ENCODE data around the gene NRG2.

Gene NRG2

DNA sequence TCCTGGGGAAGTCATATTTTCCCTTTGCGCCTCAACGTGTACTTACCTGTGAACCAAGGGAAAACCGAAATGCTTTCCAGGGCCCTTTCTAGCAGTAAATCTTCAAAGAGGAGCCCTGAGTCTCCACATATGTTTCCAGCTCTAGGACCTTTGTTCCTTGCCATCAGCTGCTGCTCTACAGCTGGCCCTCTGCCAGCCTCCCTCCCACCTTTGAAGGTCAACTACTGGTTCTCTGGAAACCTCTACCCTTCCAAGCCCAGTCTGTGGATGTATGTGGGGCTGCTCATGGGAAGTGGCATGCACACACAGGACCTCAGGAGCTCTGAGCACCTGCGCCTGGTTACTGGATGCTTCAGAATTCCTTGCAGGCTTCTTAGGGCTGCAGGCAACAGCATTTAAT lies 130.3 kb downstream of the NRG2 start:
- no peak for DNase-seq
- TF ChIP-seq, protein P1, sequence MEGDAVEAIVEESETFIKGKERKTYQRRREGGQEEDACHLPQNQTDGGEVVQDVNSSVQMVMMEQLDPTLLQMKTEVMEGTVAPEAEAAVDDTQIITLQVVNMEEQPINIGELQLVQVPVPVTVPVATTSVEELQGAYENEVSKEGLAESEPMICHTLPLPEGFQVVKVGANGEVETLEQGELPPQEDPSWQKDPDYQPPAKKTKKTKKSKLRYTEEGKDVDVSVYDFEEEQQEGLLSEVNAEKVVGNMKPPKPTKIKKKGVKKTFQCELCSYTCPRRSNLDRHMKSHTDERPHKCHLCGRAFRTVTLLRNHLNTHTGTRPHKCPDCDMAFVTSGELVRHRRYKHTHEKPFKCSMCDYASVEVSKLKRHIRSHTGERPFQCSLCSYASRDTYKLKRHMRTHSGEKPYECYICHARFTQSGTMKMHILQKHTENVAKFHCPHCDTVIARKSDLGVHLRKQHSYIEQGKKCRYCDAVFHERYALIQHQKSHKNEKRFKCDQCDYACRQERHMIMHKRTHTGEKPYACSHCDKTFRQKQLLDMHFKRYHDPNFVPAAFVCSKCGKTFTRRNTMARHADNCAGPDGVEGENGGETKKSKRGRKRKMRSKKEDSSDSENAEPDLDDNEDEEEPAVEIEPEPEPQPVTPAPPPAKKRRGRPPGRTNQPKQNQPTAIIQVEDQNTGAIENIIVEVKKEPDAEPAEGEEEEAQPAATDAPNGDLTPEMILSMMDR (IDR thresholded peaks at IDR 0.05; ENCODE audit: low read depth, low read length) = no peak
- Histone ChIP-seq H3K9me3 (ENCODE audit: severe bottlenecking) (no peaks in the 10 kb centered on the region), H3K27me3 (ENCODE audit: insufficient read depth, low read depth, severe bottlenecking) (no peaks in the 10 kb centered on the region), H3K36me3 (no peaks in the 10 kb centered on the region), H3K27ac (no peak overlapping the region), H3K4me3 (ENCODE audit: low read depth, low read length) (no peak overlapping the region)

DNA sequence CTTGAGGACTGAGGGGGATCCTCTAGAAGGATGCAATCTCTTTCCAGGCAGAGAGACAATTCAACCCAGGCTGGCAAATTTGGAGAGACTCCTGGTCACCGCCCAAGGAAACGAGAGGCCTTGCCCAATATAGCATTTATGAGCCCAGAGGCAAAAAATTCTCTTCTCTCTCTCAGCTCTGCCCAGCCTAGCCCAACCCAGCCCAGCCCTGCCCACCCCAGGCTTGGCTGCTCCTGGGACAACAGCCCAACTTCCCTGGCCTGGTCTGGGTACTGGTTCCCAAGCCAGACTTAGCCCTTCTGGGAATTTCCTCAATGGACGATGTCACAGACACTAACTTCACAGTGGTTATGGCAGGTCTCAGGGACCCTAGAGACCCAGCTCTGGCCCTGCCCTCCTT lies 130.9 kb downstream of the NRG2 start:
- Histone ChIP-seq H3K27ac (no peak overlapping the region), H3K36me3 (no peaks in the 10 kb centered on the region), H3K9me3 (ENCODE audit: severe bottlenecking) (no peaks in the 10 kb centered on the region), H3K27me3 (ENCODE audit: insufficient read depth, low read depth, severe bottlenecking) (no peaks in the 10 kb centered on the region), H3K4me3 (ENCODE audit: low read depth, low read length) (no peak overlapping the region)
- TF ChIP-seq, protein P1 (IDR thresholded peaks at IDR 0.05; ENCODE audit: low read depth, low read length) = no peak
- DNase-seq = no peak

DNA sequence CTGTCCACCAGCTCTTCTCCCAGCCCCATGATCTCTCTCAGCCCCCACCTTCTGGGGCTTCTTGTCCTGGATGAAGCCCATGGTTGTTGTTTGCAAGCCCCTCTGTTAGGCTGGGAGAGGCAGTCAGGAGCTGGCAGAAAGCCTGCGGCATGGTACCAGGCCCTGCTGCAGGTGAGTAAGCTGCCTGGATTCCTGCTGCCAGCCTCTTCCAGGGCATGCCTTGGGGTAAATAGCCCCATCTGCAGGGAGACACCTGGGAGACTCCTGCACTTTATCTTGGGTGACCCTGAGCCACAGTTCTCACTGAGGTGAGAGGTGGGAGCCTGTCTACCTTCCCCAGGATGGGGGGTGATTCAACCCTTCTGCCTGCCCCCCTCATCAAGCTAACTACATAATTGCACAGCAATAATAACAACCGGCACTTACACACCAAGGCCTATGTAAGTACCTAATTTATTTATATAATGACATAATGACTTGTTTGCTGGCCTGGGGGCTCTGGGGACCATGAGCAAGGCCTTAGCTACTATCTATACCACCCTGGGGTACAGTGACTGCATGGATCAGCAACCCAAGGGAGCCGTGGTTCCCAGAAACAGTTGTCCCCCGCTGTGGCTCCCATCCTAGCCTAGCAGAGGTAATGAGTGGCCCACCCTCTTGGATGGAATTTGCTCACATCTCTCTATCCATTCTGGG lies 131.5 kb downstream of the NRG2 start:
- TF ChIP-seq, protein P1 (IDR thresholded peaks at IDR 0.05; ENCODE audit: low read depth, low read length) = no peak
- Histone ChIP-seq H3K4me3 (ENCODE audit: low read depth, low read length) (no peak overlapping the region), H3K9me3 (ENCODE audit: severe bottlenecking) (no peaks in the 10 kb centered on the region), H3K27ac (no peak overlapping the region), H3K36me3 (no peaks in the 10 kb centered on the region), H3K27me3 (ENCODE audit: insufficient read depth, low read depth, severe bottlenecking) (no peaks in the 10 kb centered on the region)
- DNase-seq = no peak

DNA sequence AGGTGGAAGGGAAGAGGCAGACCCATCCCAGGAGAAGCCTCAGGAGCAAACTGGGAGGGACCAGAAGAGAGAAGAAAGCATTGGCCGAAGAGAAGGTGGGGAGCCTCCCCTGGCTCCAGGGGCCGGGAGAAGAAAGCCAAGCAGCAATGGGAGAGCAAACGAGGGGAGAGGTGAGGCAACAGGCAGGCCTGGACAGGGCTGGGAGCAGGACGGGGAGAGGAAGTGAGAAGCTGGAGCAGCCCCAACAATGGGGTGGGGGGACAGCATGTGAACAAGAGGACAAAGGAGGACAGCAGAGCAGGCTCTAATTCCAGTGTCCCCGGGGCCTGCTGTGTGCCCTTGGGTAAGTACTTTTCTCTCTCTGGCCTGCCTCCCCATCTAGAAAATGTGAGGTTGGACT lies 132.2 kb downstream of the NRG2 start:
- Histone ChIP-seq H3K9me3 (ENCODE audit: severe bottlenecking) (no peaks in the 10 kb centered on the region), H3K27ac (no peak overlapping the region), H3K27me3 (ENCODE audit: insufficient read depth, low read depth, severe bottlenecking) (no peaks in the 10 kb centered on the region), H3K4me3 (ENCODE audit: low read depth, low read length) (no peak overlapping the region), H3K36me3 (no peaks in the 10 kb centered on the region)
- no peak for DNase-seq
- TF ChIP-seq, protein P1 (IDR thresholded peaks at IDR 0.05; ENCODE audit: low read depth, low read length) = no peak

DNA sequence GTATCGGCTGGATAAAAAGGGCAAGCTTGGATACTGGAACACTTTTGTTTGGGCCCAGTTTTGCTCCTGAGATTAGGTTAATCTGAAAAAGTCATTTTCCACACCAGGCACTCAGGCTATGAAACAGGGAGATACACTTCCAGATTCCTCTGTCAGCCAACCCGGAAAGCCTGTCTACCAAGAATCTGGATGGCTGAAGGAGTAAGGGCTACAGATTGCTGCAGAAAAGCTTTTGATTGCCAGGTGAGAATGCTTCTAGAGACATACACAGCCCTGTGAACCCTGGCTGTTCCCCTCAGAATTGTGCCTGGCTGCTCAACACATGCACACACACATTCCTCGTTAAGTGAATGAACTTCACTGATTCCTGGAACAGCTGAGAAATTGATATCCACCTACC lies 133.1 kb downstream of the NRG2 start:
- Histone ChIP-seq H3K9me3 (ENCODE audit: severe bottlenecking) (no peaks in the 10 kb centered on the region), H3K27ac (no peak overlapping the region), H3K4me3 (ENCODE audit: low read depth, low read length) (no peak overlapping the region), H3K36me3 (no peaks in the 10 kb centered on the region), H3K27me3 (ENCODE audit: insufficient read depth, low read depth, severe bottlenecking) (no peaks in the 10 kb centered on the region)
- TF ChIP-seq, protein P1 (IDR thresholded peaks at IDR 0.05; ENCODE audit: low read depth, low read length) = no peak
- no peak for DNase-seq

DNA sequence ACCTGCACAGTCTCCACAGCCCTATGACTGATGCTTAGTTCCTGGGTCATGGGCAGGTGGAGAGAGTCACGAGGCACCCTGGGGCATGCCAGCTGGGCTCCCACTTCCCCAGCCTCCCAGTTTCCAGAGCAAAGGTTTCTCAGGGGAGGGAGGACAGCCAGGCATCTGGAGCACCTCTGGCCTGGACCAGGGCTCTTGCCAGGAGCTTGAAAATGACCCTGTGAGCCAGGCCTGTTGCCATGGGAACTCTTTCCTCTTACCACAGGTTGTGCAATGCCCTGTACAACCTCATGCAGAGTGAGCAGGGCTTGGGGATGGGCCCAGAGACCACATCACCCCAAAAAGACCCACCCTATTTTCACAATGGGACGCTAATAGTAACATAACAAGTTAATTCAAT lies 134.3 kb downstream of the NRG2 start:
- TF ChIP-seq, protein P1 (IDR thresholded peaks at IDR 0.05; ENCODE audit: low read depth, low read length) = no peak
- Histone ChIP-seq H3K27me3 (ENCODE audit: insufficient read depth, low read depth, severe bottlenecking) (no peaks in the 10 kb centered on the region), H3K9me3 (ENCODE audit: severe bottlenecking) (no peaks in the 10 kb centered on the region), H3K27ac (no peak overlapping the region), H3K36me3 (no peaks in the 10 kb centered on the region), H3K4me3 (ENCODE audit: low read depth, low read length) (no peak overlapping the region)
- no peak for DNase-seq

Measured in WERI-Rb-1 (cell line).